SIG-M5 (cell line): ENCODE data around the gene TYSND1.
"Not testable (repeated sequence)": the region's sequence is repeated elsewhere in the genome, so short reads cannot be mapped to it uniquely, and the experiment has no call there.

Experiments
- DNase-seq: peaks from one replicate; lab custom pipeline; 2025; lab: John Stamatoyannopoulos, UW

The TYSND1 gene

DNA sequence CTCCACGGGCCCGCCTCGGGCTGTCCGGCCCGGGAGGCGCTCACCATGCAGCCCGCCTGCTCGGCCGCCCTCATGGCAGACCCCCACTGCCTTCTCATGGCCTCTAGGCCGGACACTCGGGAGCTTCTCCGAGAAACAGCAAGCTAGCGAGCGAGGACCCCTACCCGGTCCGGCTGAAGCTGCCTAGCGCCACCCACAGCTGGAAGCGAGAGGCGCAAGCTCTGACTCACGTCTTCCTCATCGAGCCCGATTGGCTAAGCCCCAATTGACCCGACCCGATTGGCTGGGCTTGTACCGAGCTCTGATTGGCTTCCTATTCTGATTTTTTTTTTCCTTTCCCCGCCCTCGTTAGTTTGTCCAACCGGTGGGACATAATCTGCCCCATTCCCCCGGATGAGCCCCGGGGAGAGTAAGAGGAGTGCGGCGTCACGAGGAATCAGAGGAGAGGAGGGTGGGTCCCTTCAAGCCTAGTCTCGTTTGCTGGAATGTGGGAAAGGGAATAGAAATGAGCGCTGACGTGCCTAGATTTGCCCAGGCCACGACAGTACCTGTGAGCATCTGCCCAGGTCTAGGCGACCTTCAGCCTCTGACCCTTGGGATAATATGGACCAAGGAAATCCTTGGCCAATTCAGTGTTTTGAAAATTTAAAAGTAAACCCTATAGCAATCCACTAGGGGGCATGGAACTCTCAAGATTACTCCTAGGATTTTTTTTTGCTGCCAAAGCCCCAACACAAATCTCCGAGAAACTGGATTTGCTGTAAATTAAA, at the start of gene TYSND1:
TSS of gene TYSND1 (minus strand) at position 212 of the 770 bp plus-strand sequence. CDS start at position 98, 114 bp downstream.
- peak; percentile 65 for DNase-seq

GRCh38 chr10:70193391-70193844, 46.9 kb upstream of the TYSND1 start:
- DNase-seq: no peak

- no peak for DNase-seq
Measured at GRCh38 chr10:70192326-70192968, 45.9 kb upstream of the TYSND1 start.

DNA sequence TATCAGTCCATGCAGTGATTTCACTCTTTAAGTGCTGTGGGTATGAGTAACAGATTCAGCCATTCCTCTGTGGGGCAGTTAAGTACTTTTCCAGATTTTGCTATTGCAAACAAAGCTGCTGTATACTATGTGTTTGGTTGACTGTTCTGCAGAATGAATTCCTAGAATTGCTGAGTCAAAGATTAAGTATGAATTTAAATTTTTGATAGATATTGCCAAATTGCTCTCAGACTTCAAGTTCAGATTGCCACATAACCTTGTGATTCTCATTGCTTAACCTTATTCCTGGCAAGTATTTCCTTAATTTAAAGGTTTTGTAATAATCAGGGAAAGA, 45.4 kb upstream of the TYSND1 start:
- DNase-seq: no peak

DNA sequence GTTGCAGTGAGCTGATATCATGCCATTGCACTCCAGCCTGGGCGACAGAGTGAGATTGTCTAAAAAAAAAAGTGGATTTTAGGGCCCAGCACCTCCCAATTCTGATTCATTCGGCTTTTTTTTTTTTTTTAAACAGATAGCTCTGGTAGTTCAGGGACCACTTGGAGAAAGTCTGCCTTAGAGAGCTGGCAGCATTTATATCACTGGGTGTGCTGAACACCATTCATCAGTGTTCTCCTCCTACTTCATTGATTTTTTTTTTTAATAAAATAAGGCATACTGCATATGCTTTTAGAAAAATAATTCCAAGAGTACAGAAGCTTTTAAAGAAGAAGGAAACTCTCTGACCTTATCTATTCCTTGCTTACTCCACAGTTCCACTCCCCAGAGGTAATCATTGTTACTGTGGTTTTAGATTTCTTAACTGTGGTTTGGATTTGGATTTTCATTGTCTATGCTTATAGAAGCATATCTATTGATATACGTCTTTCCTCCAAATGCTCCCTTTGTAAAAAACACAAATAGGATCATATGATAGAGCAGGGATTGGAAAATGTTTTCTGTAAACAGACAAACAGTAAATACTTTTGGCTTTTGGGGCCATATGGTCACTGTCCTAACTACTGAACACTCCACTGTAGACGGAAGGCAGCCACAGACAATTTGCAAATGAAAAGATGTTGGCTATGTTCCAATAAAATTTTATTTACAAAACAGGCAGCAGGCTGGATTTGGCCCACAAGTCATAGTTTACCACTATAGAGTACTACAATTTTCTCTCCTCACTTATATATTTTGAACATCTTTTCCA, 44.9 kb upstream of the TYSND1 start:
- no peak for DNase-seq

- DNase-seq: no peak
Measured at GRCh38 chr10:70190581-70190980, 44.1 kb upstream of the TYSND1 start.

- DNase-seq: no peak
Measured at GRCh38 chr10:70190102-70190501, 43.6 kb upstream of the TYSND1 start.

DNA sequence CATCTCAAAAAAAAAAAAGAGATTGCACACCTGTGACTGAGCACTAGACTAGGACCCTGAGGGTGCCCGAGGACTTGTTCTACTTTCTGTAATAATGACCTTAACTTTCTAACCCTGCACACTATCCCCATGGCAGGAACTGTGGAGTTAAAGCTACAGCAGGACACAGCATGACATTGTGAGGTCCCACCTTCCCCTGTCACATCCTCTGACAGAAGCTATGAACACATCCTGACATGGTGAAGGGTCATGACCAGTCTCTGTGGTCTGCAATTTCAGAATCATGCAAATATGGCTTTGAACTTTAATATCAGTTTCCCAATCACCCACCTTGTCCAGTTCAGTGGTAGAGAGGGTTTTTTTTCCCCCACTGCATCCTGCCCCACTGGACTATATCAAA, 42.3 kb upstream of the TYSND1 start:
- DNase-seq: no peak

GRCh38 chr10:70186571-70186970, 40.1 kb upstream of the TYSND1 start:
- DNase-seq: no peak

GRCh38 chr10:70186090-70186489, 39.6 kb upstream of the TYSND1 start:
- no peak for DNase-seq

GRCh38 chr10:70183304-70183703, 36.8 kb upstream of the TYSND1 start:
- DNase-seq: no peak

DNA sequence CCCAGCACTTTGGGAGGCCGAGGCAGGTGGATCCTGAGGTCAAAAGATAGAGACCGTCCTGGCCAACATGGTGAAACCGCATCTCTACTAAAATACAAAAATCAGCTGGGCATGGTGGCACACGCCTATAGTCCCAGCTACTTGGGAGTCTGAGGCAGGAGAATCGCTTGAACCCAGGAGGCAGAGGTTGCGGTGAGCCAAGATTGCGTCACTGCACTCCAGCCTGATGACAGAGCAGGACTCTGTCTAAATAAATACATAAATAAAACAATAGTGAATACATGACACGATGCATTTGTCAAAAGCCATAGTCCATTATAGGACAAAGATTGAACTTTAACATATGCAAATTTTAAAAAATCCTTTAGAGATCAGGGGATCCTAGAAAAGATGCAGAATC, 32.7 kb upstream of the TYSND1 start:
- DNase-seq: not testable (repeated sequence)

- no peak for DNase-seq
Measured at GRCh38 chr10:70178139-70178725, 31.7 kb upstream of the TYSND1 start.

DNA sequence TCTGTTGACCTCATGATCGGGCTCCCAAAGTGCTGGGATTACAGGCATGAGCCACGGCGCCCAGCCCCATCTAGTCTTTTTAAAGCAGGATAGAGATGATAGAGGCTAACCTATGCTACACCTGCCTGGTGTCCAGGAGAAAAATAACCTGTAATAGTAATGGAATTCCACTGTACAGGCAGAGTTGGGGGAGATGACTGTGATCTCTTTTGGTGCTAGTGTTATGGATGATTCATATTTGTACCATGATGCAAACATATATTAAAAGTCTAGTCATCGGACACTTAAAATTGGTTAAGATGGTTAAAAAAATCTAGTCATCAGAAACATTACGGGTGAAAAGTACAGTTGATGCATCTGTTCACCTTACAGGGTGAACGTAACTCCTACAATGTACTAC, 29.9 kb upstream of the TYSND1 start:
- DNase-seq: no peak

DNA sequence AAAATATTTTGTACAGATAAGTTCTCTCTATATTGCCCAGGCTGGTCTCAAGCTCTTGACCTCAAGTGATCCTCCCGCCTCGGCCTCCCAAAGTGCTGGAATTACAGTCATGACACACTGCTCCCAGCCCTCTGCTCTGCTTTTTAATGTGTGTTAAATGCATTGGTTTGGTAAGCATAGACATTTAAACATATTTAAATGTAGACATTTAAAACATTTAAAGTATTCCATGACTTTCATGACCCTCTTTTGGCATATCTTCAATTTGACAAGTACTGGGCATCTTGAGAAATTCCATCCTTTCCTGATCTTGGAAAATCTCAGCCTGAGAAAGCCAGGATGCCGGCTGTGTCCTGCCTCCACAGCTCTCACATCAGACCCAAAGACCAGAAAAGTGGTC, 29.0 kb upstream of the TYSND1 start:
- no peak for DNase-seq

DNA sequence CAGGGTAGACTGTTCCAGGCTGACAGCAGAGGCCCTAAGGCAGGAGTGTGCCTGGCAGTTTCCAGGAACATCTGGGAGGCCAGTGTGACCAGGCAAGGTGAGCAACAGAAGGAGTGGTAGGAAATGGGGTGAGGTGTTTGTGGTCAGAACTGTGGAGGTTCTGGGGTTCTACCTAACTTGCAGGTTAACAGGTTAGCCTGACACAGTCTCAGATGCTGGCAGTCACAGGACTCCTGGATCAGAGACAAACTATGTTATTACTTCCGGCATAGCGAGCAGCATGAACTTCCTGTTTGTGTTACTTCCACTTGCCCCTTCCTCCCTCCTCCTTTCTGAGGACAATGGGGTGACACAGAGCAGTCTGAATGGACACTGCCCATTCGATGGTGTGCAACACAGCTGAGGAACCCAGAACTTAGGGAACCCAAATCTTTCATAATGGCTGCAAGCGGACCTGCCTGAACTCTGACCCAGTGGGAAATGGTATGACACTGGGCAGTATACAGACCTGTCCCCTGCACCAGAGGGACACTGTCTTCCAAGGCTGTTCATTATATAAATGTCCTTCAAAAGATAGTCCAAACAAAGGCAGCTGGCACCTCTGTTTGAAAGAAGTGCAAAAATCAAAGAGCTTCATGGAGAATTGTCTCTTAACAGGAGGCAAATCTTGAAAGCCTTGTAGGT, 27.7 kb upstream of the TYSND1 start:
- no peak for DNase-seq

GRCh38 chr10:70169649-70170364, 23.3 kb upstream of the TYSND1 start:
- DNase-seq: no peak

- no peak for DNase-seq
Measured at GRCh38 chr10:70169011-70169410, 22.5 kb upstream of the TYSND1 start.

- DNase-seq: no peak
Measured at GRCh38 chr10:70167246-70167645, 20.7 kb upstream of the TYSND1 start.

DNA sequence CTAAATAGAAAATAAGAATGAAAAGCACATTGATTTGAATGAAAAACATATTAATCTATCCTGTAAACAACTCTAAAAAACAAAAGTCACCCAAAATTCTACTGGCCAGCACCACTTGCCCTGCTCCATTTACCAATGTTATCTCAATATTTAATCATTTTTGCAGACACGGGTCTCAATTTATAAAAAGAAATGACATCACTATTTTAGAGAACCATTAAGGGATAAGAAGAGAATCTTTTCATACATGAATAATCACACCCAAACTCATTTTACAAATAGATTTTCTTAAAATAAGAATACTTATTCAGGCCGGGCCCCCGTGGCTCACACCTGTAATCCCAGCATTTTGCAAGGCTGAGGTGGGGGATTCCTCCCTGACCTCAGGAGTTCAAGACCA, 19.9 kb upstream of the TYSND1 start:
- no peak for DNase-seq

DNA sequence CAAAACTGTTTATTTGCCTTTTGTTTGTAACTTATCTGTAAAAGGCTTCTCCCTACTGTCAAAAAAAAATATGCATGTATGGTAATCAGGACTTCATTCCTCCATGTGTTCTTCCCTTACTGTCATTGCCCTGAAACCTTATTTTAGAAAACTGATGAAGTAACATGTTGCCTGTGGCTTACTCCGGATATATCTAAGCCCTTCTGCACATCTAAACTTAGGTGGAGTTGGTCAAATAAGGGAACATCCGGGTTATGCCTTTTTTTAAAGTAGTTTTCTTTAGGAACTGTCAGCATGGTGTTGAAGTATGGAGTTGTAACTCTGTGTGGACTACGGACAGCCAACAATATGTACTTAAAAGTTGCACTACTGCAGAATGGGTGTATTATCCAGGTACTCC, 17.7 kb upstream of the TYSND1 start:
- DNase-seq: peak; percentile 65
